ENCODE data around the gene NEURL1. TPM values are rescaled to one million over a fixed set of nuclear protein-coding genes. Genes with fewer than 3 reads are reported as not detected.

The NEURL1 gene
- polyA plus RNA-seq, 1 experiment: 0.58 TPM

- H3K27me3 ChIP-seq (ENCODE audit: control insufficient read depth, insufficient read depth, low read length): peaks cover 1% of the 10 kb centered on the region; the same call in 1 of the 2 replicates
- no peaks in the 10 kb centered on the region for H3K36me3 ChIP-seq (ENCODE audit: control insufficient read depth, insufficient read depth, low read length)
- TF ChIP-seq CTCF (IDR thresholded peaks at IDR 0.05; ENCODE audit: insufficient read depth, low read depth, low read length): no peak
- H3K4me3 ChIP-seq (ENCODE audit: low read depth, low read length): no peak overlapping the region
- DNase-seq (ENCODE audit: low read depth): no peak
- CTCF ChIA-PET: interaction anchor here (0.8 to 1.4 kb wide), 2 partner anchors 12 to 53 kb away, joined by 3 read pairs; no protein-coding TSS in a partner anchor
- POLR2A ChIA-PET: no interaction called here
Observed at GRCh38 chr10:103469201-103469600, 24.3 kb upstream of the NEURL1 start.

GRCh38 chr10:103470761-103471653 is 22.5 kb upstream of the NEURL1 start:
- no peak for TF ChIP-seq CTCF (IDR thresholded peaks at IDR 0.05; ENCODE audit: insufficient read depth, low read depth, low read length)
- no peaks in the 10 kb centered on the region for H3K36me3 ChIP-seq (ENCODE audit: control insufficient read depth, insufficient read depth, low read length)
- DNase-seq (ENCODE audit: low read depth): no peak
- ChIA-PET CTCF (interaction anchor here (0.8 to 1.9 kb wide), 5 partner anchors 10 to 55 kb away, joined by 3 to 9 read pairs (median 3); no protein-coding TSS in a partner anchor), POLR2A (no interaction called here)
- no peak overlapping the region for H3K4me3 ChIP-seq (ENCODE audit: low read depth, low read length)
- peaks cover 1% of the 10 kb centered on the region; the same call in 1 of the 2 replicates for H3K27me3 ChIP-seq (ENCODE audit: control insufficient read depth, insufficient read depth, low read length)

GRCh38 chr10:103472005-103472404 is 21.5 kb upstream of the NEURL1 start:
- ChIA-PET POLR2A (no interaction called here), CTCF (interaction anchor here (1.0 to 1.9 kb wide), 5 partner anchors 9 to 56 kb away, joined by 3 to 9 read pairs (median 3); no protein-coding TSS in a partner anchor)
- no peak for DNase-seq (ENCODE audit: low read depth)
- H3K4me3 ChIP-seq (ENCODE audit: low read depth, low read length): no peak overlapping the region
- H3K27me3 ChIP-seq (ENCODE audit: control insufficient read depth, insufficient read depth, low read length): peaks cover 1% of the 10 kb centered on the region; the same call in 1 of the 2 replicates
- no peak for TF ChIP-seq CTCF (IDR thresholded peaks at IDR 0.05; ENCODE audit: insufficient read depth, low read depth, low read length)
- H3K36me3 ChIP-seq (ENCODE audit: control insufficient read depth, insufficient read depth, low read length): no peaks in the 10 kb centered on the region

GRCh38 chr10:103473261-103473671 is 20.2 kb upstream of the NEURL1 start:
- ChIA-PET CTCF (interaction anchor here (1.6 kb wide), 1 partner anchor 12 kb away, joined by 5 read pairs; no protein-coding TSS in a partner anchor), POLR2A (no interaction called here)
- no peak for DNase-seq (ENCODE audit: low read depth)
- Histone ChIP-seq H3K36me3 (ENCODE audit: control insufficient read depth, insufficient read depth, low read length) (no peaks in the 10 kb centered on the region), H3K4me3 (ENCODE audit: low read depth, low read length) (no peak overlapping the region), H3K27me3 (ENCODE audit: control insufficient read depth, insufficient read depth, low read length) (peaks cover under 1% of the 10 kb centered on the region; the same call in 1 of the 2 replicates)
- TF ChIP-seq CTCF (IDR thresholded peaks at IDR 0.05; ENCODE audit: insufficient read depth, low read depth, low read length): no peak

GRCh38 chr10:103474077-103474476 is 19.4 kb upstream of the NEURL1 start:
- H3K27me3 ChIP-seq (ENCODE audit: control insufficient read depth, insufficient read depth, low read length): no peaks in the 10 kb centered on the region; the same call in 1 of the 2 replicates
- no peaks in the 10 kb centered on the region for H3K36me3 ChIP-seq (ENCODE audit: control insufficient read depth, insufficient read depth, low read length)
- H3K4me3 ChIP-seq (ENCODE audit: low read depth, low read length): no peak overlapping the region
- CTCF ChIA-PET: interaction anchor here (3.6 kb wide), 1 partner anchor 12 kb away, joined by 19 read pairs; no protein-coding TSS in a partner anchor
- POLR2A ChIA-PET: no interaction called here
- no peak for DNase-seq (ENCODE audit: low read depth)
- no peak for TF ChIP-seq CTCF (IDR thresholded peaks at IDR 0.05; ENCODE audit: insufficient read depth, low read depth, low read length)
